SKM-1 (cell line): Measurements from ENCODE around the gene PNCK.
"Not testable (repeated sequence)": the region's sequence is repeated elsewhere in the genome, so short reads cannot be mapped to it uniquely, and the experiment has no call there.

ENCODE experiments used
- DNase-seq: peaks from one replicate; lab custom pipeline; 2025; ENCODE audit not compliant: unreplicated experiment; lab: John Stamatoyannopoulos, UW

PNCK gene

DNA sequence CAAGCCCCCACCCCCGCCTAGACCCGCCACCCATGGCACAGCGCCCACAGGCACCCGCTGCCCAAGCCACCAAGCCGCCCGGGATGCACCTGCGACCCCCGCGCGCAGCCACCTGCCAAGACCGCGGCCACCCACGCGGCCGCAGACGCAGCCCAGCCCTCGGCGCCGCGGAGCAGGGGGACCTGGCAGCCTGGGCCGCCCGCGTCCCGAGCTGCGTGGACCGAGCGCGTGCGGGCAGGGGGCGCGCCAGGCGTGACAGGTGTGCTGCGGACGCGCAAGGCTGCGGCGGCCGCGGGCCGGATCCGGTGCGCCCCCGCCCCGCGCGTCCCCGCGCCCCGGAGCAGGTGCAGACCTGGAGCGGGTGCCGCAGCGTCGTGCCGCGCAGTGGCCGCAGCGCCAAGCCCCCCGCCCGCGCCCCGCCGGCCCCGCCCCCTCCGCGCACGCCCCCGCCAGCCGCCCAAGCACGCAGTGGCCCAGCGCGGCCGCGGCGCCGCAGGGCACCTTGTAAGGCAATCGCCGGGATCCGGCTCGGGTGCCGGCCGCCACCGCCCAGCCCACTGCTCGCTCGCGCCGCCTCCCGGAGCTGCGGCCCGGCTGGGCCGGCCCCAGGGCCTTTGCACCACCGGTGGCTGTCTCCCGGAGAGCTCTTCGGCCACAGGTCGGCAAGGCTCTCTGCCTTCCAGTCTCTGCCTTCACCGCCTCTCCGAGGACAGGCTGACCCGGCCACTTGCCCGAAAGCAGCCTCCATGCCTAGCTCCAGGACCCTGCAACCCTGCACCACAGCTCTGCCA is at the start of gene PNCK:
PNCK (minus strand) TSS at position 386 of the 791 bp plus-strand sequence. CDS start 737 bp downstream, outside the sequence.
- no peak for DNase-seq

GRCh38 chrX:153722704-153723350 is 49.2 kb upstream of the PNCK start:
- no peak for DNase-seq

DNA sequence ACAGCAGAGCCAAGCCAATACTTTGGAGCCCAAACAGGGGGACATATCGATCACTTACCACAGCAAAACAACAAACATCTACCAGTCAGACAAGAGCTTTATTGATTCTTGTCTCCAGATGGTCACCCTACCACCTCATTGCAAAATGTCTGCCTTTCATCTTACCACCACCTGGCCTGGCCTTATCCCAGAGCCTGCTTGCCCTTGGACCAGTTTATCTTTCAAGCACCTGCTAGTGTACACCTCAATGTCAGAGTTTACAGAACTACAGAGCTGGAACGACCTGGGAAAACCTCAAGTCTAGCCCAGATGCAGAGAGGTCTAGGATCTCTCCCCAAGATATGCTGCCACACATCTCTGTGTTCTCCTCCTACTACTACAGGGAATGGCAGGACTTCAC is 46.1 kb upstream of the PNCK start:
- no peak for DNase-seq

DNA sequence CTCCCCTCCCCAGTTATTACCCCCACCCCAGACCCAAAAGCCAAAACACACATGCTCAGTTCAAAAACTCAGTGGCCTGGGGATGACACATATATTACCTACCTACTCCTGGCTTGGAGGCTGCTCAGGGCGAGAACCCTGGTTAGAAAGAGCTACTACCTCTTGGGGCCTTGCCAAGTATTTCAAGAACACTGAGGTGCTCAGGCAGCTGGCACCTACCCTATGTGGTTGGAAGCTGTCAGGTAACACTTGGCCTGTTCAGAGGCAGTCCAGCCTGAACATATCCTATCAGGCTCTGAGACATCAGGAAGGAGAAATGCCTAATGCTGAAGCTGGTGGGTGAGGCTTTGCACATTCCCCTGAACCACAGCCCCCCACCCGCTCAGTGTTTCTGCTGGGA is 45.6 kb upstream of the PNCK start:
- DNase-seq: no peak

- DNase-seq: no peak
These were observed 43.8 kb upstream of the PNCK start for GRCh38 chrX:153717445-153717844.

GRCh38 chrX:153714256-153714655 is 40.6 kb upstream of the PNCK start:
- no peak for DNase-seq

GRCh38 chrX:153709726-153710674 is 36.4 kb upstream of the PNCK start:
- DNase-seq: no peak

- no peak for DNase-seq
These were observed 34.8 kb upstream of the PNCK start for GRCh38 chrX:153708415-153708814.

- DNase-seq: no peak
These were observed 33.8 kb upstream of the PNCK start for GRCh38 chrX:153707406-153707805.

DNA sequence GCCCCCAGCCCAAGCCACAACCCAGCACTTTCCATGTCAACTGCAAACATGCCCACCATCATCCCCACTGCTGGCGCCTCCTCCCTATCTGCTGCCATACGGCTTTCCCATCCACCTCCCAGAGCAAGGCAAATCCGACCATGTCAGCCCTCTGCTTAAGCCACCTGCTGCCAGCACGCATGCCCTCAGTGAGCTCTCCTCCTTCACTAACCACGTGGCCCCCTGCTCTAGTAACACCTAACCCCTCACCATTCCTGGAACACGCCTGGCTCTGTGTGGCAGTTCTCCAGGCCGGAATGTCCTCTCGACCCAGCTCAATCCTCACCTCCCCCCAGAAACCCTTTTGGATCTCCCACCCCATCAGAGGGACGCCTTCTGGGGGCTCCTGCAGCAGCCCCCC is 33.2 kb upstream of the PNCK start:
- DNase-seq: no peak

GRCh38 chrX:153705403-153706060 is 31.9 kb upstream of the PNCK start:
- not testable (repeated sequence) for DNase-seq

DNA sequence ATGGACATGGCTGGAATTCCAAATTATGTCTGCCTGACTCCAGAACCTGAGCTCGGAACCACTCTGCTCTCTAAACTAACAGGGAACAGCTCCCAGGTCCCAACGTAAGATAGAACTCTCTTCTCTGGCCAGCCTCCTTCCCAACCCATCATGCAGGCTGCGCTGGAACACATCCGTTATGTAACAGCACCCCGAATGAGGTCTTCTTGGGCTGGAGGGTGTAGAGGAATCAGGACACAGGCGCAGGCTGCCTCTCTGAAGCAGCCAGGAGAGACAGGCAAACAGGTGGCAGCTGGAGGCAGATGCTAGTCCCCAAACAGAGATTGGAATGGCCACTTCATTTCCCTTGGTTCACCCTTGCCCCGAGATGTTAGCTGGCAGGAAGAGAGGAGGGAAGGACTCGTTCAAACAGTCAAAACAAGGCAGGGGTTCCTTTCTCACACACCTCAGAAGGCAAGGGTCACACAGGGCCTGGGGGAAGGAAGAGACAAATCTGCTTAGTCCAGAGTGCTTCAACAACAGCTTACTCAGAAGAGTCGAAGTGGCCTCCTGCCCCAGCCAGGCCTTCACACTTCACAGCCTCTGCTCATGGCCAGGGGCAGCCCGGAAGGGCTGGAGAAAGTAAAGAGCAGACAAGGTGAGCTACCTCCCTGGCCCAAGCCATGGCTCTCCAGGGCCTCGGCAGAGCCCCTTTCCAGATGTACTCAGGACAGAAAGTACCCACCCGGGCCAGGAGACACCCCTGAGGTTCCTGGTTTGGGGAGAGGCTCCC is 31.2 kb upstream of the PNCK start:
- DNase-seq: not testable (repeated sequence)

- DNase-seq: no peak
These were observed 30.5 kb upstream of the PNCK start for GRCh38 chrX:153704021-153704526.

GRCh38 chrX:153703036-153703370 is 29.4 kb upstream of the PNCK start:
- DNase-seq: no peak

GRCh38 chrX:153702336-153703035 is 28.9 kb upstream of the PNCK start:
- DNase-seq: no peak

- DNase-seq: no peak
These were observed 28.1 kb upstream of the PNCK start for GRCh38 chrX:153701706-153702105.

DNA sequence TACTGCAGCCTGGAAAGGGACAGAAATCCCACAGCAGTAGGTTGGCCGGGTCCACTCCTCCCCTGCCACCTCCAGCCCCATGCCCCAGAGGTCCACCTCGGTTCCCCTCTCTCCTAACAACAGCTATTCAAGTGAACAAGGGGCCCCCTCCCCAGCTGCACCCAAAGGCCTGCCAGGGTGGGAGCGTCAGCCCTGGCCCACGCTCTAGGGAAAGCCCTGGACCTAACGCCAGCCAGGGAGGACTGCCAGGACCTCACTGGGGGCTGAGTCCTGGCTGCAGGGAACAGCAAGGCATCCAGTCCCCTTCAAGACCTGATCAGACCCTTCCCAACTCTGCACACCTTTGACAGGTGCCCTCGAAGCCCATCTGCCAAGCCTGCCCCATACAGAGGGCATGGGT is 27.4 kb upstream of the PNCK start:
- no peak for DNase-seq

DNA sequence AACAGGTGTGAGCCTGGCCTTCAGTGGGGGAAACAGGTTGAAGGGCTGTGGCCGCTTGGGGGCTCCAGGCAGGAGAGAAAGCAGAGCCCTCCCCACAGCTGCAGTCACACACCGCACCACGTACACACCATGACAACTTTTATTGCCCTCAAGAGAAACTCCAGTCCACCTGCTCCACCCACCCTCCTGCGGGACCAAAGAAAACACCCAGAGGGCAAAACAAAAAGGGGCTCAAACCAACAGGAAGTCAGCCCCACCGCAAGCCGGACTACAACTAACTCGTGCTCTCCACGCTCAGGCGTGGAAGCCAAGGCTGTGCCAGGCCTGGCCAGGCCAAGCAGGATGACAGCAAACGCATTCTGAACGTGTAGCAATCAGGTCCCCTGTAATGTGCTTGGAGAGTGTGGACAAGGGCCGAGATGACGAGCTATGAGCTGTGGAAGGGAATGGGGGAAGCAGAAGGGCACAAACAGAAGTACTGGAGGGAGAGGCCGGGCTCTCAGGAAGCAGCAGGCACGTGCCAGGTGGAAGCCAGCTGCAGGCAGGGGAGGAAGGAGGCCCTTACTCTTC is 26.8 kb upstream of the PNCK start:
- DNase-seq: no peak

- not testable (repeated sequence) for DNase-seq
These were observed 26.3 kb upstream of the PNCK start for GRCh38 chrX:153699784-153700371.
